IgD-negative memory B cell (primary cell): ENCODE data around the gene RNF213. TPM values are rescaled to one million over a fixed set of nuclear protein-coding genes. Genes with fewer than 3 reads are reported as not detected.

Experiments
- H3K27ac Mint-ChIP-seq, 3 donors: one replicate each; pipeline ENCODE4 v1.8.0; 2020 to 2022; ENCODE audit warnings: mild to moderate bottlenecking in 3 of 3, mixed read lengths in 3 of 3, moderate library complexity in 1 of 3
- H3K27me3 Mint-ChIP-seq: one replicate; pipeline ENCODE4 v1.8.0; 2021; ENCODE audit warnings: mixed read lengths
- H3K36me3 Mint-ChIP-seq: one replicate; pipeline ENCODE4 v1.8.0; 2020; ENCODE audit warnings: mild to moderate bottlenecking, mixed read lengths
- H3K4me1 Mint-ChIP-seq, 3 donors: one replicate each; pipeline ENCODE4 v1.8.0; 2020 to 2022; ENCODE audit warnings: mixed read lengths in 3 of 3, mild to moderate bottlenecking in 1 of 3
- H3K4me3 Mint-ChIP-seq, 4 donors: one replicate each; pipeline ENCODE4 v1.8.0; 2020 to 2022; ENCODE audit warnings: mild to moderate bottlenecking in 4 of 4, mixed read lengths in 4 of 4, moderate library complexity in 3 of 4
- H3K9me3 Mint-ChIP-seq, 3 donors: one replicate each; pipeline ENCODE4 v1.8.0; 2020 to 2021; ENCODE audit warnings: mixed read lengths in 3 of 3, mild to moderate bottlenecking in 1 of 3
- polyA plus RNA-seq: library from polyadenylated mRNA; unstranded; fragments of 300-500 nt; fragmentation: Illumina TruSeq; gene quantifications from one replicate; pipeline ENCODE4 v1.2.3, GENCODE V29; 2021

The RNF213 gene
- 26.2 TPM for polyA plus RNA-seq

DNA sequence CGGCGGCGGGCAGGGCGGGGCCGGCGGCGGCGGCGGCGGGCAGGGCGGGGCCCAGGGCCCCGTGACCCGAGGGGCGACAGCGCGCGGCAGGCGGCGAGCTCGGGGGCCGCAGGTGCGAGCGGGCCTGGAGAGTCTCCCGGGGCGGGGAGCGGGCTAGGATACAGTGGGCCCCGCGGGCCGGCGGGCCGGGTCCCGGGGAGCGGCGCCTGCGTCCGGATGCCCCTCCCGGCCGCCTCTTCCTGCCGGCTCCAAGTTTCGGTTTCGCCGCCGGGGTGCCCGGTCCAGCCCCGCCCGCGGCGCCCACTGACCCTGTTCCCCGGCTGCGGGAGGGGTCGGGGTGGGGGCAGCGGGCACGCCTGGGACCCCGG, at the start of gene RNF213:
Gene RNF213 (plus strand): TSS at position 62 of the 368 bp plus-strand sequence. CDS start 2,830 bp downstream, outside the sequence.
- Mint-ChIP-seq H3K36me3 (peaks cover 2% of the 10 kb centered on the region), H3K27me3 (peaks cover 2% of the 10 kb centered on the region), H3K4me3 (peak within 1 kb of the TSS; percentile 90 to 96 (median 94)), H3K4me1 (peaks cover 34 to 39% (median 35%) of the 10 kb centered on the region in 3 donors), H3K27ac (peak within 1 kb of the TSS; percentile 77 to 97 (median 95)), H3K9me3 (no peaks in the 10 kb centered on the region)

DNA sequence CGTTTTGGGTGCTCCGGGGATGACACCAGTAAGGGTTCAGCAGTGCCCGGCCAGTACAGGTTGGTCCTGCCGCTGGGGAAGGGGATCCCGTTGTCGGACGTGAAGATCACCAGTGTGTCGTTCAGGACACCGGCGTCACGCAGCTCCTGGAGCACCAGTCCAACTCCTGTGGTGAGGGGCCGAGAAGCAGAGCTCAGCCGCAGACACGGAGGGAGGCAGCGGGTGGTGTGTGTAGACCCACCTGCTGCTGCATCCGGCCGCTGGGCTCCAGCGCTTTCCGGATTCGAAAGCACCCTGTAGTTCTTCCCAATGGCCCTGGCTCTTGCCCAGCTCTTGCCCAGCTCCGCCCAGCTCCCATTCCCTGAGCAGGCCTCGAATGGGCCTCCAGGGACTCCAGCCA, 48.5 kb upstream of the RNF213 start:
- Mint-ChIP-seq H3K36me3 (no peaks in the 10 kb centered on the region), H3K27me3 (no peaks in the 10 kb centered on the region), H3K27ac (no peak overlapping the region), H3K4me1 (peaks cover 0 to 2% (median 0%) of the 10 kb centered on the region in 3 donors), H3K4me3 (no peak overlapping the region), H3K9me3 (no peaks in the 10 kb centered on the region)

DNA sequence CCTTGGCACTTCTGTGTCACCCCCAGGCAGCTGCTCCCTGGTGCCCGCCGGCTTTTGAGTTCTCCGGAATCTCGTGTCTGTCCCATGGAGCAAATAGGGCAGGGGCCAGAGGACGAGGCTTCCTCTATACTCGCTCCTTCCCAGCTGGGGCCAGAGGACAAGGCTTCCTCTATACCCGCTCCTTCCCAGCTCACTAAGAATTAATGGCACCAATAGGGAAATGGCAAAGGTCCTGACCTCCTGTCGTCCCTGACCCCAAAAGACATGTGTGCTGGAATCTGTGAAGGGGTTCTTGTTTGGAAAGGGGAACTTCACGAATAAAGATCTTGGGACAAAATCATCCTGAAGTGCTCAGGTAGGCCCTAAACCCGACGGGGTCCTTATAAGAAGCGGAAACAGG, 48.1 kb upstream of the RNF213 start:
- H3K27me3 Mint-ChIP-seq: no peaks in the 10 kb centered on the region
- H3K4me3 Mint-ChIP-seq: peak overlapping the region in 1 of 4 donors; percentile 32
- no peaks in the 10 kb centered on the region for H3K9me3 Mint-ChIP-seq
- H3K27ac Mint-ChIP-seq: no peak overlapping the region
- no peaks in the 10 kb centered on the region for H3K36me3 Mint-ChIP-seq
- H3K4me1 Mint-ChIP-seq: peaks cover 0 to 4% (median under 1%) of the 10 kb centered on the region in 3 donors

DNA sequence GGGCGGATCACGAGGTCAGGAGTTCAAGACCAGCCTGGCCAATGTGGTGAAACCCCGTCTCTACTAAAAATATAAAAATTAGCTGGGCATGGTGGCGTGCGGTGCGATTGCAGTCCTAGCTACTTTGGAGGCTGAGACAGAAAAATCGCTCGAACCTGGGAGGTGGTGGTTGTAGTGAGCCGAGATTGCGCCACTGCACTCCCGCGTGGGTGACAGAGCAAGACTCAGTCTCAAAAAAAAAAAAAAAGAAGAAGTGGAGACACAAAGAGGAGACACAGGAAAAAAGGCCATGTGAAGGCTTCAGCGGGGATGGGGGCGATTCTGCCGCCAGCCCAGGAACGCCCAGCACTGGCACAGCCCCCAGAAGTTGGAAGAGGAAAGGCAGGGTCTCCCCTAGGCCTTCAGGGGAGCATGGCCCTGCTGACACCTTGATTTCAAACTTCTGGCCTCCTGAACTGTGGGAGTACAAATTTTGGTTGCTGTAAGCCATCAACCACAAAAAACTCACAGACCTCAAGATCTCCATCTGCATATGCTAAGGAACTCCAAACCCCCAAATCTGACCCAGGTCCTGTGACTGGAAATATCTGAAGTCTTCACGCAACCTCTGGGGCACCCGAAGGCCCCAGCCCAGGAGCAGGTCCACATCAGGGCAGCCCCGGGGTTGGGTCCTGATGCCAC, 47.5 kb upstream of the RNF213 start:
- peaks cover 0 to 7% (median 2%) of the 10 kb centered on the region in 3 donors for H3K4me1 Mint-ChIP-seq
- H3K9me3 Mint-ChIP-seq: no peaks in the 10 kb centered on the region
- H3K27ac Mint-ChIP-seq: no peak overlapping the region
- no peaks in the 10 kb centered on the region for H3K27me3 Mint-ChIP-seq
- peak overlapping the region in 1 of 4 donors; percentile 32 for H3K4me3 Mint-ChIP-seq
- H3K36me3 Mint-ChIP-seq: no peaks in the 10 kb centered on the region

DNA sequence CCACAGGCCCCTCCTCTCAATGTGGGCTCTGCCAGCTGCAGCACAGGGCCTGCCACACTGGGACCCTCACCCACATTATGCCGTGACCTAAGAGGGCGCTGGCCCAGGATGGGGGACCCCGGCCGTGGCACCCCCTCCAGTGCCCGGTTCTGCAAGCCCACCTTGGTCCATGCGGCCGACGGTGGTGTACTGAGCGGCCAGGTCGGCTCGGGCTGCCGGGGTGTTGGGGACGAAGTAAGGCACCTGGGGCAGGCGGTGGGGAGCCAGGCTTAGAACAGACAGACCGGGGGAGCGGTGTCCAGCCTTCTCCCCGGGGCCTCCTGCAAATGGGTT, 47.0 kb upstream of the RNF213 start:
- Mint-ChIP-seq H3K4me1 (peaks cover 0 to 7% (median 4%) of the 10 kb centered on the region in 3 donors), H3K4me3 (peak overlapping the region in 1 of 4 donors; percentile 32), H3K36me3 (no peaks in the 10 kb centered on the region), H3K9me3 (no peaks in the 10 kb centered on the region), H3K27ac (no peak overlapping the region), H3K27me3 (no peaks in the 10 kb centered on the region)

DNA sequence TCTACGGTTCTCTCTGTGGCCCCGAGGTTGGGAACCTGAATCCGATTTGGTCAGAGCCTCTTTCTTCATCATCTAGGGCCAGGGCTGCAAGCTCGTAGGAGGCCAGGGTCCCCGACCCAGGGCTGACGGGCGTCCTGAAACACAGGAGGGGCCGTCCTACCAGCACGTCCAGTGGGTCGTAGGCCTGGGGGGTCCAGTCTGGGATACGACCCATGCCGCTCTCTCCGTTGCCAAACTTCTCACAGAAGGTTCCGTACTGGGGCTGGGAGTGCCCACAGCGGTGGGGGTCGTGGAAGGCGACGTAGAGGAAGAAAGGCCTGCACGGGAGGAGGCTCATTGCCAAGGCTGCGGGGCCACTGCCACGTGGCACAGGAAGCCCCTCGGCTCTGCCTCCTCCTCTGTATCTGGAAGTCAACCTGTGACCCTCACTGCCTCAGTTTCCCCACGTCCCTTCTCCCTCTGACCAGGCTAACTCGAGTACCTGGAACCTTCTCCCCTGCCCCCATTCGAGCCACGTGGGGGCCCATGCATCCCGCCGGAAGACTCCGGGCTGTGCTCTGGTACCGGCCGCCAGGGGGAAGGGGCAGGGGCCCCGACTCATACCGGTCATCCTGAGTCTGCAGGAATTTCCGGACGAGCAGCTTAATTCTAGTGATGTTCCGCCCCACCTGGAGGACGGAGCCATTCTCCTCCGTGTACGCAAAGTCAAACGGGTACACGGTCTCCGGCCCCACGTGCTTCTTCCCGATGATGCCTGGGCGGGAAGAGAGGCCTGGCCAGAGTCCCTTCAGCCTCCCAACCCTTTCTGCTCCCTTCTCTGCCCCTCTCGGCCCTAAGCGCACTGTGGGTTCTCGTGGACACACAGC, 46.4 kb upstream of the RNF213 start:
- Mint-ChIP-seq H3K27ac (no peak overlapping the region), H3K4me3 (no peak overlapping the region), H3K9me3 (no peaks in the 10 kb centered on the region), H3K27me3 (no peaks in the 10 kb centered on the region), H3K36me3 (no peaks in the 10 kb centered on the region), H3K4me1 (peaks cover 1 to 9% (median 8%) of the 10 kb centered on the region in 3 donors)

DNA sequence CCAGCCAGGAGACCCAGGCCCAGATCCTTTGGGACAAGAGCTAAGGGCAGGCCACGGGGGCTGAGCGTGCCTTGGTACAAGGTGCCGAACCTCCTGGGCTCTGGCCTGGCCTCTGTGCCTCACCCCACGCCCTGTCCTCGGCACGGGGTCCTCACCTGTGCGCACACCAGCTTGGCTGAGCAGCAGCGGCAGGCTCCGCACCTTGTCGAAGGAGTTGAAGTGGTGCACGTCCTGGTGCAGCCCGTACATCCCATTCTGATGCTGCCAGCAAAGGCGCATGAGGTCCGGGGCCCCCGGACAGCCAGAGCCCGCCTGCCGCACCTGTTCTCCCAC, 45.8 kb upstream of the RNF213 start:
- H3K27ac Mint-ChIP-seq: no peak overlapping the region
- peaks cover 6 to 12% (median 11%) of the 10 kb centered on the region in 3 donors for H3K4me1 Mint-ChIP-seq
- H3K9me3 Mint-ChIP-seq: no peaks in the 10 kb centered on the region
- H3K36me3 Mint-ChIP-seq: no peaks in the 10 kb centered on the region
- H3K4me3 Mint-ChIP-seq: no peak overlapping the region
- H3K27me3 Mint-ChIP-seq: no peaks in the 10 kb centered on the region

DNA sequence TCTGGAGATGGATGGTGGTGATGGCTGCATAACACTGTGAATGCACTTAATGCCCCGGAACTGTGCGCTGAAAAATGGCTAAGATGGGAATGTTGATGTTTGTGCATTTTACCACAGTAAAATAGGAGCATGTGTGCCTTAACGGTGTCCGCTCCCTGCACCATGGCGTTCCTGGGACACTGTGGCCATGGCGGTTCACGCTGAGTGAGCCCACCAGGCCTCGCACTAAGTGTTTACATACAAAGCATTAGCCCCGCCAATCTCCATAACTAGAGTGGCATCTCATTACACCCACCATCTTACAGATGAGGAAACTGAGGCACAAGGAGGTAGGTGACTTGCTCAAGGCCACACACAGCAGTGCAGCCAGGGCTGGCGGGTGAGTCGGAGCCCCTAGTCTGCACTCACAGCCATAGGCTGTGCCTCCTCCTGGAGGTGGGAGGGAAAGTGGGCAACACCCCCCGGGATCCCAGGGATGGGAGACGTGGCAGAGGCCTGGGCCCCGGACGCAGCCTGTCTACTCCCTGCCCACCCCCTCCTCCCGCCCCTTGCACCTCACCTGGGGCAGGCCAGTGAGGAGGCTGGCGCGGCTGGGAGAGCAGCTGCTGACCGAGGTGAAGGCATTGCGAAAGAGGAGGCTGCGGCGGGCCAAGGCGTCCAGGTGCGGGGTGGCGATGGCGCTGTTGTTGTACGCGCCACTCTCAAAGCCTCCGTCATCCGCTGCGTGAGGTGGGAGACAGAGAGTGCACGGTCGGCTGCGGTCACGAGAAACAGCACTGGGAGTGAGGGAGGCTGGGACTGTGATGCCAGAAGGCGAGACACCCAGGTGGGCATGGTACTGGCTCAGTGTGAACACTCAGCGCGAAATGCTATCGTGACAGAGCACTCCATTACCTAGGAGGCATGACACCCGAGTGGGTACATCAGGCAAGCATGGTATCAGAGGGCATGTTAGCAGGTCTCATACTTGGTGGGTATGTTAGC, 43.9 kb upstream of the RNF213 start:
- Mint-ChIP-seq H3K27me3 (no peaks in the 10 kb centered on the region), H3K27ac (no peak overlapping the region), H3K4me1 (peaks cover 6 to 13% (median 12%) of the 10 kb centered on the region in 3 donors), H3K9me3 (no peaks in the 10 kb centered on the region), H3K36me3 (no peaks in the 10 kb centered on the region), H3K4me3 (peak overlapping the region in 2 of 4 donors; percentile 9 to 25)

DNA sequence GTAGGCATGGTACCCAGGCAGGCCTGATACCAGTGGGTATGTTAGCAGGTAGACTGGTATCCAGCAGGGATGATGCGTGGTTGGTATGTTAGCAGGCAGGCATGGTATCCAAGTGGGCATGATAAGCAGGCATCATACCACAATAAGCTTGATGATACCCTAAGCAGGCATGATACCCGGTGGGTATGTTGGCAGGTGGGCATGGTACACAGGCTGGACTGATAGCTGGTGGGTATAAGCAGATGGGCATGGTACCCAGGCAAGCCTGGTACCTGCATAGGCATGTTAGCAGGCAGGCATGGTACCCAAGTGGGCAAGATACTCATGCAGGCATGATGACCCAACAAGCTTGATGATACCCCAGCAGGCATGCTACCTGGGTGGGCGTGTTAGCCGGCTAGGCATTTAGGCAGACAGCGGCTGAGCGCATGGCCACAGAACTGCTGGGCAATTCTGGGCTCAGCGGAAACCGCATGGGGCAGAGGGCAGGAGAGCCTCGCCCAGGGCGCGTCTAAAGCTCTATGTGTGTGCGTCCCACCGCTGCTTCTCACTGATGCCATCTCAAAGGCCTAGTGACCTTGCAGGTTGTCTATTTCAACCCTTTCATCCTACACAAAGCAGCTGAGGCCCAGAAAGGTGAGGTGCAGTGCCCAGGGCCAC, 42.8 kb upstream of the RNF213 start:
- Mint-ChIP-seq H3K36me3 (no peaks in the 10 kb centered on the region), H3K4me3 (peak overlapping the region in 2 of 4 donors; percentile 4 to 9), H3K4me1 (peaks cover 6 to 13% (median 12%) of the 10 kb centered on the region in 3 donors), H3K9me3 (no peaks in the 10 kb centered on the region), H3K27ac (no peak overlapping the region), H3K27me3 (no peaks in the 10 kb centered on the region)

DNA sequence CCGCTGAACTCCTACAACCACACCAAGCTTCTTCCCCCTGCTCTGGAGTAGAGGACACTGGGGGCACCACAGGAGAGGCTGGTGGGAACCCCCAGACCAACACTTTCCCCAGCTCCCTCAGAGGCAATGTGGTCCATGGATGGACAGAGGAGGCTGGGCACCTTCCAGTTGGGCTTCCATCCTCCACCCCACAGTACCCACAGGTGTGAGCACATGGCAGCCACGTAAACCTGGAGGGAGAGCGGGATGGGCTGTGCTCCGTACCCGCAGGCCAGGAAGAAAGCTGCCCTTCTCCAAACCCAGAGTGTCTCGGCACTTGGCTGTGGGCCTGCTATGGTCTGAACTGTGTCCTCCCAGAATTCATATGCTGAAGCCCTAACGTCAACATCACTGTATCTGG, 42.3 kb upstream of the RNF213 start:
- H3K36me3 Mint-ChIP-seq: no peaks in the 10 kb centered on the region
- H3K9me3 Mint-ChIP-seq: no peaks in the 10 kb centered on the region
- H3K4me1 Mint-ChIP-seq: peaks cover 6 to 13% (median 12%) of the 10 kb centered on the region in 3 donors
- peak overlapping the region in 1 of 3 donors; percentile 99 for H3K27ac Mint-ChIP-seq
- peak overlapping the region in 3 of 4 donors; percentile 81 to 95 (median 93) for H3K4me3 Mint-ChIP-seq
- H3K27me3 Mint-ChIP-seq: no peaks in the 10 kb centered on the region

DNA sequence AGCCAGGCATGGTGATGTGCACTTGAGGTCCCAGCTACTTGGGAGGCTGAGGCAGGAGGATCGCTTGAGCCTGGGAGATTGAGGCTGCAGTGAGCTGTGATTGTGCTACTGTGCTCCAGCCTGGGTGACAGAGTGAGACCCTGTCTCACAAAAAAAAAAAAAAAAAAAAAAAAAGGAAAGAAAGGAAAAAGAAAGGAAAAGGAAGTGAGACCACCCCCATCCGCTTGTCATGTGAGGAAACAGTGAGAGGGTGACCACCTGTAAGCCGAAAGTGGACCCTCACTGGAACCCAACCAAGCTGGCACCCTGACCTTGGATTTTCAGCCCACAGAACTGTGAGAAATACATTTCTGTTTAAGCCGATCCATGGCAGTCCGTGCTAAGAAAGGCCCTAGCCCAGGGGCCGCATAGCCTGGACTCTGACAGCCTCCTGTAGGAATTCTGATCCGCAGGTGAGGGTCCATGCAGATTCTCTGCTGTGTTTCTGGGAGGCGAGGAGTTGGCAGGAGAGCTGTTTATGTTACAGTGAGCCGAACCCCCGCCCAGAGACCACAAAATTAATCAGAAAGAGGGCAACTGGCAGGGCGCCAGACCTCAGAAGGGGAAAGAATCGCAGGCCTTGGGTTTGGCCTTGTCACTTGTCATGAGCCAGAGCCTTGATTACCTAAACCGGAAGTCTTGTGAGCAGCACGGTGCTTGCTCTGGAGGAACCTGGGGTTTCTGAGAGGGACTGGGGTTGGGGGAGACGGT, 41.5 kb upstream of the RNF213 start:
- Mint-ChIP-seq H3K9me3 (no peaks in the 10 kb centered on the region), H3K4me1 (peaks cover 6 to 13% (median 12%) of the 10 kb centered on the region in 3 donors), H3K27me3 (no peaks in the 10 kb centered on the region), H3K27ac (peak overlapping the region; percentile 87 to 99 (median 89)), H3K4me3 (peak overlapping the region; percentile 88 to 95 (median 90)), H3K36me3 (no peaks in the 10 kb centered on the region)

DNA sequence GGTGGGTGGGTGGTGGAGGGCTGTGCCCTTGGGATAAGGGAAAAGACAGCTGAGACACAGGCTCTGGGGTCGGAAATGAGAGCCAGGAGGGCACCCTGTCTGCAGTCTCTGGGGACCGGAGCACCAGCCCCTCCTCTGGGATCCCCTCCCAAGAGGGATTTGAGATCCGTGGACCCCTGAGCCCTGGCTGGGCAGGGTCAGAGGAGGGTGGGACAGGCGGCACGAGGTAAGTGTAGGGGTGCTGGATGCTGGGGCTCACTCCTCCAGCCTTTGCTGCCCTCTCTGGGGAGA, 40.9 kb upstream of the RNF213 start:
- peak overlapping the region; percentile 87 to 99 (median 89) for H3K27ac Mint-ChIP-seq
- no peaks in the 10 kb centered on the region for H3K9me3 Mint-ChIP-seq
- peak overlapping the region; percentile 88 to 95 (median 90) for H3K4me3 Mint-ChIP-seq
- H3K27me3 Mint-ChIP-seq: no peaks in the 10 kb centered on the region
- H3K36me3 Mint-ChIP-seq: no peaks in the 10 kb centered on the region
- H3K4me1 Mint-ChIP-seq: peaks cover 6 to 13% (median 12%) of the 10 kb centered on the region in 3 donors

DNA sequence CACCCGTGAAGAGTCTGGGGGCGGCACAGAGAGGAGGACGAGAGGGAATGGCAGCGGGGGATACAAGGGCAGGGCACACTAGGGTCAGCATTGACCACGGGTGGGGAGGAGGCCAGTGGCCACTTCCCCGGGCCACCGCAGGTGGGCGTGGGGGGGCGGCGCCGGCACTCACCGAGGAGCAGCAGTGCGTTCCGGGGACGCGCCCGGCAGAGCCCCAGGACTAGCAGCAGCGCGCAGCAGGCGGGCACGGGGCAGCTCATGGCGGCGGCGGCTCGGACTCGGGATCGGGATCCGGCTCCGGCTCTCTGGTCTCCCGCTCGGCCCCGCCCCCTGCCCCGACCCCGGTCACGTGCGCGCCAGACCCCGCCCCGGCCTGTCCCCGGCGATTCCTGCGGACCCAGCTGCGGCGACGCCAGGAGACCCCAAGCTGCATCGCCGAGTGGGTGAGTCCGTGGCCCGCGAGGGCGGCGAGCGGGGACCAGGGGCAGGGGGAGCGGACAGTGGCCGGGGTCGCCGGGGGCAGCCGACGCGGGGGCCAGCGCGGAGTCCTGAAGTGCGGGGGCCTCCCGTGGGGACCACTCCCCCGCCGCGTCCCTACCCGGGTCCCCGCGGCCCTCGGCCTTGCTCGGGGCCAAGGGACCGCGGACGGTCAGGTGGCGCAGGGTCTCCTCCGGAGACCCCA, 40.5 kb upstream of the RNF213 start, which contains the start of the genes SGSH and SLC26A11:
Gene SGSH (minus strand): TSS at position 280 of the 682 bp plus-strand sequence. CDS start 20 bp downstream, at position 260.
Gene SLC26A11 (plus strand): TSS at position 374 of the 682 bp plus-strand sequence. CDS start 1,134 bp downstream, outside the sequence.
- Mint-ChIP-seq H3K4me3 (peak within 1 kb of the TSS; percentile 88 to 95 (median 90)), H3K27me3 (no peaks in the 10 kb centered on the region), H3K36me3 (no peaks in the 10 kb centered on the region), H3K27ac (peak within 1 kb of the TSS; percentile 87 to 99 (median 89)), H3K9me3 (no peaks in the 10 kb centered on the region), H3K4me1 (peaks cover 6 to 13% (median 12%) of the 10 kb centered on the region in 3 donors)
